Fibroblast of mammary gland (primary cell): ENCODE data around the gene TRIL.

ENCODE experiments used
- DNase-seq: peaks from one replicate; pipeline ENCODE4 v3.0.0-alpha.2; 2010; ENCODE audit warnings: low read depth
- H3K4me3 ChIP-seq: 2 replicates; pipeline ENCODE4 v1.5.1; 2011; ENCODE audit warnings: low read depth, mild to moderate bottlenecking, low read length, moderate library complexity; ENCODE audit not compliant: control insufficient read depth
- TF ChIP-seq, protein P1 (sequence below): conservative IDR thresholded peaks from 2 replicates; pipeline ENCODE4 v1.5.1; 2011; ENCODE audit warnings: low read depth, low read length, inconsistent platforms; ENCODE audit not compliant: control insufficient read depth, insufficient read depth

Gene TRIL

DNA sequence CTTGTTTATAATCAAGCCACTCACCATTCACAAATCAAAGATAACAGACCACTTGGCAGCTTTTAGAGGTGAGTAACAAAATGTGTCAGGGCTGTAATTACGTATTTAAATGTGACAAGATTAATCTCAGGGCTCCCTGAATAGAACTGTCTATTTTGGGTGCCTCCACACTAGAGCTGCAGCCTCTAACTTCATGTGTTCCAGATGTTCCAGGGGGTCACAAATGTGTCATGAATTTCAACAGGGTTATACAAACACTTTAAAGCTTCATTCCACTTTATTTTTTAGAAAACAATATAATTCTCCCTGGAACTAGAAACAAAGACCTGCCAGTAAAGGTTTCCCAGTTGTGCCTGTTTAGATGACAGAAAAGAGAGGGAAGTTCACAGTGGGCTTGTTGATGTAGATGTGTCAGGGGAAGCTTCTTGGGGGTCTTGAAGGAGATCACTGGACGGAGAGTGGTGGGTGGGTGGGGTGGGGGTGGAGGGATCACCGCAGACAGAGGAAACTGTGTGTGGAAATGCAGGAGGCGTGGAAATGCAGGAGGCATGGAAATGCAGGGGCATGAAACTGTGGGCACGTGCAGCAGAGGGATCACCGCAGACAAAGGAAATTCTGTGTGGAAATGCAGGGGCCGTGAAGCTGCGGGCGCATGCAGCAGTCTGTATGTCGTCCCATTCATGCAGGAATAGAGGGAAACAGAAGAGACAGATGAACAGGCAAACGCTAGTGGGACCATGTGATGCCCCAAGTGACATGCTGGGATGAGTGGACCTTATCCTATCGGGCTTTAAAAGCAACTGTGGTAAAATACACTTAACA lies 42.0 kb upstream of the TRIL start:
- no peak overlapping the region for H3K4me3 ChIP-seq
- DNase-seq = no peak
- TF ChIP-seq, protein P1, sequence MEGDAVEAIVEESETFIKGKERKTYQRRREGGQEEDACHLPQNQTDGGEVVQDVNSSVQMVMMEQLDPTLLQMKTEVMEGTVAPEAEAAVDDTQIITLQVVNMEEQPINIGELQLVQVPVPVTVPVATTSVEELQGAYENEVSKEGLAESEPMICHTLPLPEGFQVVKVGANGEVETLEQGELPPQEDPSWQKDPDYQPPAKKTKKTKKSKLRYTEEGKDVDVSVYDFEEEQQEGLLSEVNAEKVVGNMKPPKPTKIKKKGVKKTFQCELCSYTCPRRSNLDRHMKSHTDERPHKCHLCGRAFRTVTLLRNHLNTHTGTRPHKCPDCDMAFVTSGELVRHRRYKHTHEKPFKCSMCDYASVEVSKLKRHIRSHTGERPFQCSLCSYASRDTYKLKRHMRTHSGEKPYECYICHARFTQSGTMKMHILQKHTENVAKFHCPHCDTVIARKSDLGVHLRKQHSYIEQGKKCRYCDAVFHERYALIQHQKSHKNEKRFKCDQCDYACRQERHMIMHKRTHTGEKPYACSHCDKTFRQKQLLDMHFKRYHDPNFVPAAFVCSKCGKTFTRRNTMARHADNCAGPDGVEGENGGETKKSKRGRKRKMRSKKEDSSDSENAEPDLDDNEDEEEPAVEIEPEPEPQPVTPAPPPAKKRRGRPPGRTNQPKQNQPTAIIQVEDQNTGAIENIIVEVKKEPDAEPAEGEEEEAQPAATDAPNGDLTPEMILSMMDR = no peak

DNA sequence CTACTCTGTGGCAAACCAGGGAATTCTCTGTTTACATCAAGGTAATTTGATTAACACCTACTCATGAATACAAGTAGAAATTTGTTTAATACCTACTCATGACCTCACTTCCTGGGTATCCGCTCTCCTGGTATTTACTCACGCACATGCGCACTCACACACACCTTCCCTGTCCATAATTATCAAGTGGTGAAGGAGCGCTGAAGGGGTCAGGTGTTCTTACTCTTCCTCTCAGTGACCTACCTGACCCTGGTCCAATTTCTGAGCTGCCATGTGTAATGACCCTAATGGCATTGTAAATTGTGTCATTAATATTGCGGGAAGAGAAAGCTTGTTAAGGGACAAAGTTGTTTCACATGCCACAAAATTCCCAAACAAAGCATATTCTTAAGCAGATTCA lies 41.3 kb upstream of the TRIL start:
- TF ChIP-seq, protein P1 = no peak
- no peak overlapping the region for H3K4me3 ChIP-seq
- no peak for DNase-seq

DNA sequence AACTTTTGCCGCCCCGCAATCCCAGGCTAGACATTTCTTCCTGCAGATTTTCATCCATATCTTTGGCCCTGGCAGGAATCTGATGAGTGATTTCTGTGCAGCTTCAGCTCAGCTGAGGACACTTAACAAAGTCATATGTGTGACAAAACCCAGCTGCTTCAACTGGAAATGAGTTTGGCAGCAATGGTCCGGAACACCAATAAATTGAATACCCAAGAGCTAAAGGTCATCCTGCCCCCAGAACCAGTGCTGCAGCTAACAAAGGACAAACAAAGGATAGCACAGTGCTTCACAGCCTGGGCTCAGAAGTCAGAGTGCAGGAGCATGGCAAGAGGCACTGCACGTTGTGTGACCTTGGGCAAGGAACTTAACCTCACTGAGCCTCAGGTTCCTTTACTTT lies 40.0 kb upstream of the TRIL start:
- no peak for DNase-seq
- TF ChIP-seq, protein P1 = no peak
- H3K4me3 ChIP-seq = no peak overlapping the region

DNA sequence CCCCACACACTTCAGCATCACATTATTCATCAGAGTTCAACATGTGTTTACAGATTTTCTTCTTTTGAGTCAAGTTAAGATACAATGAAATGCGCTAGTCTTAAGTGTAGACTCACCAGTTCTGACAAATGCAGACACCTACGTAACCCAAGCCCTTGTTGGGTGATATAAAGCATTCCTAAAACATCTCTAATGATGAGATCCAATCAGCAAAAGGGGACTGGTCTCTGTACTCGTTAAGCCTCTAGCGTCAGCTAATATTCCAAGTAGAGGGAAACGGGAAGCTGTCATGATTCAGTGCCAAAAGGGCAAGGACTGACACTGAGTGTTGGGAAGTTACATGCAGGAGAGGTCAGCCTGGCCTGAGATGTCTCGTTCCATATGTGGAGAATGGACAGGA lies 38.7 kb upstream of the TRIL start:
- TF ChIP-seq, protein P1 = no peak
- DNase-seq = no peak

DNA sequence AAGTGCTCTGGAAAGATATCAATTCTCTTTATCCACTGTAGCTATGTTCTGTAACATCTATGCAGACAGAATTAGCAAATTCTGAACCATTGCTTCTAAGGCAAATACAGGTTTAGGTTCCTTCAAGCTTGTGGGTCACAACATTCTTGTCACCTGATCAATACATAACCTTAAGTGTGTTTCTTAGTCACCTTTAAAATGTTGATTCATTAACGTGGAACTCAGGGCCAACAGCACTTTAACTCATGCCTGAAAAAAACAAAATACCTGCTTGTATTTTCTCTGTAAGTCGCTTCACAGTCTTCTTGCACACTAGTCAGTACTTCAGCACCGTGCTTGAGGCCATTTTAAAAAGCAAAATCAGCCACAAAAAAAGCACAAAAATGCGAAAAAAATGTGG lies 35.2 kb upstream of the TRIL start:
- no peak for DNase-seq
- H3K4me3 ChIP-seq = no peak overlapping the region
- TF ChIP-seq, protein P1 = no peak

More for the DNA sequence above, 38.7 kb upstream of the TRIL start:
- no peak overlapping the region for H3K4me3 ChIP-seq

DNA sequence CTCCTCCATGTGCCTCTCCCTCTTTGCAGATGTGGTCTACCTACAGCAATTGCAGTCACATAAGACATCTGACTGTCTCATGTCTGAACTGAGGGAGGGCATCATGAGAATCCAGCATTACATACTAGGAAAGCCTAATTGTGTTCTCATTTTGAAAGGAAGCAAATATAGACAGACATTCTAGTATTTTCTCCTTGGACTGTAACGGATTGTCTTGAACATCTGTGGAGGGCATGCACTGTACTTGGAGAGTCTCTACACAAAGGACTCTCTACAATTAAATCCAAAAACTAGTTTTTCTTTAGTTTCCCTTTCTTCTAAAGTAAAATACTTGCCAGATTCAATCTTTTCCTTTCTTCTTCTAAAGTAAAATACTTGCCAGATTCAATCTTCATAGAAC lies 34.7 kb upstream of the TRIL start:
- no peak overlapping the region for H3K4me3 ChIP-seq
- TF ChIP-seq, protein P1 = no peak
- DNase-seq = no peak
